Right lobe of liver (tissue), 6 donors: ENCODE data around the gene CCSER1. TPM values are rescaled to one million over a fixed set of nuclear protein-coding genes. Genes with fewer than 3 reads are reported as not detected.

Source experiments
- ATAC-seq, 4 donors: fragments of 200-7000 bp; cut with Tn5 transposase; one replicate each; pipeline ENCODE4 v1.9.1; 2020; ENCODE audit warnings: mild to moderate bottlenecking in 4 of 4, moderate library complexity in 4 of 4
- DNase-seq, 3 donors: peaks; one replicate each; pipeline ENCODE4 v3.0.0-alpha.2; 2020
- H3K27ac ChIP-seq, 3 donors: fragments of 200-600 bp; one replicate each; pipeline ENCODE4 v1.8.0; 2022
- H3K27me3 ChIP-seq, 2 donors: fragments of 200-600 bp; one replicate each; pipeline ENCODE4 v1.8.0; 2022
- H3K36me3 ChIP-seq, 4 donors: fragments of 200-600 bp; sonication (generic) in 1 of 4; one replicate each; pipeline versions ENCODE4 v1.5.1 to v1.8.0; 2017 to 2022; ENCODE audit warnings: control low read depth in 1 of 4
- H3K4me1 ChIP-seq, 4 donors: fragments of 200-600 bp; sonication (generic) in 1 of 4; one replicate each; pipeline versions ENCODE4 v1.5.1 to v1.8.0; 2017 to 2022; ENCODE audit warnings: control low read depth in 1 of 4
- H3K4me3 ChIP-seq, 3 donors: fragments of 200-600 bp; one replicate each; pipeline ENCODE4 v1.8.0; 2022
- H3K9me3 ChIP-seq, 4 donors: fragments of 200-600 bp; sonication (generic) in 1 of 4; one replicate each; pipeline versions ENCODE4 v1.5.1 to v1.8.0; 2017 to 2022; ENCODE audit warnings: control low read depth in 1 of 4
- CTCF ChIP-seq, 4 donors: fragments of 200-600 bp in 3 of 4; fragments of 450-650 bp in 1 of 4; IDR thresholded peaks; one replicate each; pipeline versions ENCODE4 v1.5.1 to v1.8.0; 2016 to 2022; ENCODE audit warnings: antibody characterized with exemption in 4 of 4, mild to moderate bottlenecking in 2 of 4
- POLR2A ChIP-seq: fragments of 450-650 bp; IDR thresholded peaks from one replicate; pipeline ENCODE4 v1.6.1; 2017; ENCODE audit warnings: antibody characterized with exemption, mild to moderate bottlenecking
- WGBS: methylation state at CpG from one replicate; pipeline ENCODE4 v1.1.6; 2018; ENCODE audit warnings: low coverage, low lambda C conversion rate; ENCODE audit not compliant: insufficient coverage; ENCODE audit errors: missing lambda C conversion rate; 5-methylcytosine and 5-hydroxymethylcytosine counted together
- intact Hi-C, 2 donors: fragments of 100-400 bp; cut with DNase I; formaldehyde crosslinking; loops; one replicate each; pipeline versions ENCODE4 v1.11.2 to v1.14.1; 2022
- total RNA-seq, 6 experiments: library from RNA; depleted of rRNA in 2 of 6; stranded (reverse); fragments of >200 nt in 2 of 6; fragmentation: NEBNext Ultra II Directional in 3 of 6; extraction: Animal tissue kit (Norgen Biotek cat#: 25700) in 3 of 6; gene quantifications; one replicate each; pipeline versions ENCODE4 v1.1.0 to v1.2.4, GENCODE V29; 2016 to 2023
- donor health status: DM: no; HTN: yes; CAD: no.
- donor health status: DM: no; HTN: no; CAD: no.
- donor health status: DM: no; HTN: no; CAD: no.
- donor health status: DM: no; HTN: yes; CAD: no.
- donor health status: DM: no; HTN: yes; CAD: no.

The CCSER1 gene
- total RNA-seq, 6 experiments from 2014 or later, result 0.15 to 1.00 (median 0.65) TPM

- intact Hi-C loops, result no loop called here
- TF ChIP-seq POLR2A, result no peak
- no peak for TF ChIP-seq CTCF (IDR thresholded peaks at IDR 0.05)
- DNase-seq (no peak), ATAC-seq (no peak)
- Histone ChIP-seq H3K27me3 (no peaks in the 10 kb centered on the region), H3K9me3 (no peaks in the 10 kb centered on the region), H3K36me3 (no peaks in the 10 kb centered on the region), H3K4me1 (no peaks in the 10 kb centered on the region), H3K27ac (no peak overlapping the region), H3K4me3 (no peak overlapping the region)
- WGBS, result 52% methylated on average over 2 of the region's 2 CpGs
These were observed 318.2 kb downstream of the CCSER1 start for GRCh38 chr4:90445380-90445779.

GRCh38 chr4:90449626-90450025, 322.4 kb downstream of the CCSER1 start:
- DNase-seq (no peak), ATAC-seq (no peak)
- WGBS, result 29% methylated on average over 2 of the region's 2 CpGs
- no peaks in the 10 kb centered on the region for H3K36me3 ChIP-seq
- H3K4me1 ChIP-seq, result no peaks in the 10 kb centered on the region
- intact Hi-C loops, result no loop called here
- no peak for TF ChIP-seq CTCF (IDR thresholded peaks at IDR 0.05)
- TF ChIP-seq POLR2A, result no peak
- H3K9me3 ChIP-seq, result no peaks in the 10 kb centered on the region
- no peaks in the 10 kb centered on the region for H3K27me3 ChIP-seq
- H3K27ac ChIP-seq, result no peak overlapping the region
- no peak overlapping the region for H3K4me3 ChIP-seq

DNA sequence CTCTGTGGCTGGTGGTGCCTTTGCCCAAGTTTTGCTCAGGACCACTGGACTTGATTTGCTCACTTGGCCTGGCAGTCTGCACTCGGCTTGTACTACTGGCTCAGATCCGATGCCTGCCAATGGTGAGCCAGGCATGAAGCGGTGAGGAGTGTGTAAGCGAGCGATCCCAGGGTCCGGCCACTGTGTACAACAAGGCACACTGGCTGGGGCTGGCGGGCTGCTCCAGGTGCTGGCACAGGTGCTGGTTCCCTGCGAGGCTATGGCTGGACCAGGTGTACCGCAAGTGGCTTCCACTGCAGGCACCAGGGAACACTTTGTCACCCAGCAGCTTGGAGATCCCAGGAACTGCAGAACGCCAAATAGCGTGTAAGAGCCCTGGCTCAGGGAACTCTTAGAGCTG, 329.7 kb downstream of the CCSER1 start:
- no peaks in the 10 kb centered on the region for H3K27me3 ChIP-seq
- intact Hi-C loops, result no loop called here
- DNase-seq, result no peak
- 63% methylated on average over 2 of the region's 11 CpGs for WGBS
- TF ChIP-seq POLR2A (no peak), CTCF (IDR thresholded peaks at IDR 0.05) (no peak)
- H3K36me3 ChIP-seq, result no peaks in the 10 kb centered on the region
- peak in 1 of 4 donors; percentile 32 for ATAC-seq
- H3K4me3 ChIP-seq, result no peak overlapping the region
- no peaks in the 10 kb centered on the region for H3K4me1 ChIP-seq
- H3K9me3 ChIP-seq, result no peaks in the 10 kb centered on the region
- no peak overlapping the region for H3K27ac ChIP-seq

DNA sequence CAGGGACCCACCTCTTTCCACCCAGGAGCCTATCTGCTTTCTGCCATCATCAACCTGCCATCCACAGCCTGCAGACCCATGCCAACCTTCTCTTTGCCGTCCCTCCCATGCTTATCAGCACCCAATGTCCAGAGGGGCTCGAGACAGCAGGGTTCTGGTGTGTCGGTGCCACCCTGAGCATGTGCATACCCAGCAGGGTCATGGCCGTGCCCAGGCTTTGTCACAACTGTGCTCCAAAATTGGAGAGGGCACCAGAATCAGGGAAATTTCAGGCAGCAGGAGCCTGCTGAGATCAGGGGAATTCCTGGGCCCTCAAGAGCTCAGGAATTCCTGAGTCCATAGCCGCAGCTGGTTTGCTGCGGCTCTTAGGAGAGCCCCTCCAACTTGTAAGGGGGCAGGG, 330.6 kb downstream of the CCSER1 start:
- DNase-seq, result no peak
- ATAC-seq, result no peak
- Histone ChIP-seq H3K9me3 (no peaks in the 10 kb centered on the region), H3K36me3 (no peaks in the 10 kb centered on the region), H3K27me3 (no peaks in the 10 kb centered on the region), H3K4me3 (no peak overlapping the region), H3K27ac (no peak overlapping the region), H3K4me1 (no peaks in the 10 kb centered on the region)
- TF ChIP-seq CTCF (IDR thresholded peaks at IDR 0.05) (no peak), POLR2A (no peak)
- WGBS, result 53% methylated on average over 3 of the region's 6 CpGs
- intact Hi-C loops, result no loop called here

GRCh38 chr4:90458576-90458975, 331.4 kb downstream of the CCSER1 start:
- Histone ChIP-seq H3K4me3 (no peak overlapping the region), H3K27me3 (no peaks in the 10 kb centered on the region), H3K27ac (no peak overlapping the region), H3K9me3 (no peaks in the 10 kb centered on the region), H3K36me3 (no peaks in the 10 kb centered on the region), H3K4me1 (no peaks in the 10 kb centered on the region)
- intact Hi-C loops, result no loop called here
- DNase-seq, result no peak
- TF ChIP-seq POLR2A (no peak), CTCF (IDR thresholded peaks at IDR 0.05) (no peak)
- no peak for ATAC-seq
- WGBS, result 62% methylated on average over 3 of the region's 3 CpGs
